Endodermal cell (in vitro differentiated cells): ENCODE results near the gene OR6C68. TPM values are rescaled to one million over a fixed set of nuclear protein-coding genes. Genes with fewer than 3 reads are reported as not detected.
A peak's percentile ranks its signal among the peaks of the same experiment; 100 is the strongest.
"Not testable (repeated sequence)": the region's sequence is repeated elsewhere in the genome, so short reads cannot be mapped to it uniquely, and the experiment has no call there.

Experiments used
- DNase-seq: peaks from one replicate; pipeline ENCODE4 v3.0.0-alpha.2; 2017
- H3K27ac ChIP-seq: 2 replicates; pipeline ENCODE4 v1.5.1; 2013; ENCODE audit warnings: mild to moderate bottlenecking, low read depth, low read length, moderate library complexity
- H3K27me3 ChIP-seq: 2 replicates; pipeline ENCODE4 v1.6.1; 2013; ENCODE audit warnings: mild to moderate bottlenecking, low read length, moderate library complexity; ENCODE audit not compliant: insufficient read depth, control insufficient read depth, poor library complexity, severe bottlenecking
- H3K36me3 ChIP-seq: 2 replicates; pipeline ENCODE4 v1.7.0; 2013; ENCODE audit warnings: mild to moderate bottlenecking, low read length, moderate library complexity; ENCODE audit not compliant: control insufficient read depth, insufficient read depth
- H3K4me1 ChIP-seq: one replicate; pipeline ENCODE4 v1.7.0; 2013; ENCODE audit warnings: low read length; ENCODE audit not compliant: control insufficient read depth, insufficient read depth
- H3K4me3 ChIP-seq: 2 replicates; pipeline ENCODE4 v1.5.1; 2013; ENCODE audit warnings: mild to moderate bottlenecking, low read length, moderate library complexity
- H3K9ac ChIP-seq: 2 replicates; pipeline ENCODE4 v1.6.1; 2013; ENCODE audit warnings: mild to moderate bottlenecking, low read length, moderate library complexity; ENCODE audit not compliant: poor library complexity, severe bottlenecking; ENCODE audit errors: extremely low read depth
- H3K9me3 ChIP-seq: 2 replicates; pipeline ENCODE4 v1.6.1; 2013; ENCODE audit warnings: mild to moderate bottlenecking, low read length, moderate library complexity; ENCODE audit not compliant: control insufficient read depth
- H3K27ac Mint-ChIP-seq: 2 replicates; pipeline ENCODE4 v1.8.0; 2020; ENCODE audit warnings: mixed read lengths
- H3K27me3 Mint-ChIP-seq: 2 replicates; pipeline ENCODE4 v1.8.0; 2021; ENCODE audit warnings: mild to moderate bottlenecking, mixed read lengths; ENCODE audit not compliant: insufficient read depth
- H3K36me3 Mint-ChIP-seq: 2 replicates; pipeline ENCODE4 v1.8.0; 2020; ENCODE audit warnings: low read depth, mixed read lengths
- H3K4me1 Mint-ChIP-seq: 2 replicates; pipeline ENCODE4 v1.8.0; 2020; ENCODE audit warnings: mixed read lengths
- H3K4me3 Mint-ChIP-seq: 2 replicates; pipeline ENCODE4 v1.8.0; 2020; ENCODE audit warnings: mild to moderate bottlenecking, moderate library complexity, mixed read lengths
- H3K9me3 Mint-ChIP-seq: 2 replicates; pipeline ENCODE4 v1.8.0; 2020; ENCODE audit warnings: mild to moderate bottlenecking, mixed read lengths
- CTCF ChIP-seq: fragments of 200-600 bp; sonication (generic); conservative IDR thresholded peaks from 2 replicates; pipeline ENCODE4 v1.5.0; 2021; ENCODE audit warnings: antibody characterized with exemption, mild to moderate bottlenecking
- WGBS, 2 experiments: methylation state at CpG; one replicate each; pipeline versions ENCODE4 v1.1.5 to v1.1.7; 2013; ENCODE audit warnings: missing lambda C conversion rate in 2 of 2, mixed read lengths in 1 of 2; ENCODE audit not compliant: insufficient coverage in 1 of 2, insufficient read length in 1 of 2; 5-methylcytosine and 5-hydroxymethylcytosine counted together
- total RNA-seq, 2 donors: library from RNA; stranded (reverse); fragmentation: NEBNext Ultra II Directional in 1 of 2; extraction: Animal tissue kit (Norgen Biotek cat#: 25700) in 1 of 2; gene quantifications; 2 replicates in 1 of 2; 3 replicates in 1 of 2; pipeline ENCODE4 v1.2.1, GENCODE V29; 2021

Gene OR6C68
- total RNA-seq, 2 donors from 2014 or later = not detected

GRCh38 chr12:55446326-55446725 lies 45.9 kb upstream of the OR6C68 start:
- Histone ChIP-seq H3K9ac (no peak overlapping the region), H3K27ac (no peak overlapping the region), H3K27me3 (no peaks in the 10 kb centered on the region), H3K36me3 (no peaks in the 10 kb centered on the region), H3K4me3 (no peak overlapping the region), H3K4me1 (no peaks in the 10 kb centered on the region), H3K9me3 (peaks cover 13% of the 10 kb centered on the region)
- WGBS, 2 experiments = 70 to 97% methylated on average over 4 to 5 of the region's 5 CpGs
- H3K27ac Mint-ChIP-seq = no peak overlapping the region
- H3K4me1 Mint-ChIP-seq = no peaks in the 10 kb centered on the region
- H3K9me3 Mint-ChIP-seq = peaks cover 13% of the 10 kb centered on the region
- peak; percentile 41 for TF ChIP-seq CTCF
- no peak for DNase-seq
- no peaks in the 10 kb centered on the region for H3K36me3 Mint-ChIP-seq
- H3K27me3 Mint-ChIP-seq = no peaks in the 10 kb centered on the region
- H3K4me3 Mint-ChIP-seq = no peak overlapping the region

DNA sequence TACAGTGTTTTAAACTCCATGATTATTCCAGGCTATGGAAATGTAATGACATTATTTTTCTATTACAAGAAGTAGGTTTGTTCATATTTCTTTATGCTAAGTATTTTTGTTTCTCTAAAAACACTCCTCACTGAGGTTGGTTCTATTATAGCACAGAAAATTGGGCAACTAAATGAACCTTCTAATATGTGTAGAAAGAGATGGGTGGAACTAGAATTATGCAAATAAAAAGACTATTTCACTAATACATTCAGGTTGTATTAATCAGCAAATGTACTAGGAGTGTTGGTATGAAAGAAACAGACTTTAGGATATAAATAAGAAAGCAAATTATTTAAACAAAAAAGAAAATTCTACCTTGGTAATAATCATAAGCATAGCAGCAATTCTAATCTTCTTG lies 43.4 kb upstream of the OR6C68 start:
- no peak overlapping the region for H3K27ac Mint-ChIP-seq
- H3K27me3 Mint-ChIP-seq = no peaks in the 10 kb centered on the region
- no peak for TF ChIP-seq CTCF
- Histone ChIP-seq H3K4me3 (no peak overlapping the region), H3K9ac (no peak overlapping the region), H3K36me3 (no peaks in the 10 kb centered on the region), H3K27ac (no peak overlapping the region), H3K27me3 (no peaks in the 10 kb centered on the region), H3K4me1 (no peaks in the 10 kb centered on the region), H3K9me3 (no peaks in the 10 kb centered on the region)
- no peaks in the 10 kb centered on the region for H3K36me3 Mint-ChIP-seq
- no peak for DNase-seq
- no peaks in the 10 kb centered on the region for H3K9me3 Mint-ChIP-seq
- no peak overlapping the region for H3K4me3 Mint-ChIP-seq
- H3K4me1 Mint-ChIP-seq = no peaks in the 10 kb centered on the region

GRCh38 chr12:55464926-55465325 lies 27.3 kb upstream of the OR6C68 start:
- H3K27me3 ChIP-seq, H3K9ac ChIP-seq, H3K27me3 Mint-ChIP-seq, H3K36me3 ChIP-seq, H3K36me3 Mint-ChIP-seq, H3K9me3 ChIP-seq, H3K4me3 Mint-ChIP-seq, H3K4me1 ChIP-seq, H3K27ac ChIP-seq, DNase-seq, H3K4me3 ChIP-seq, H3K27ac Mint-ChIP-seq, H3K4me1 Mint-ChIP-seq: not testable (repeated sequence)
- 100% methylated on average over 1 of the region's 1 CpG for WGBS, 2 experiments
- H3K9me3 Mint-ChIP-seq = peaks cover 11% of the 10 kb centered on the region

- no peak for TF ChIP-seq CTCF
- H3K27me3 ChIP-seq = no peaks in the 10 kb centered on the region
- no peak overlapping the region for H3K27ac ChIP-seq
- H3K9ac ChIP-seq = no peak overlapping the region
- Mint-ChIP-seq H3K4me3 (no peak overlapping the region), H3K4me1 (peaks cover 12% of the 10 kb centered on the region), H3K36me3 (no peaks in the 10 kb centered on the region), H3K27me3 (no peaks in the 10 kb centered on the region), H3K9me3 (peaks cover 11% of the 10 kb centered on the region), H3K27ac (no peak overlapping the region)
- no peaks in the 10 kb centered on the region for H3K9me3 ChIP-seq
- H3K4me3 ChIP-seq = no peak overlapping the region
- H3K36me3 ChIP-seq = no peaks in the 10 kb centered on the region
- 94% methylated on average over 2 of the region's 2 CpGs; no CpG with 5 or more reads in 1 of the 2 experiments for WGBS, 2 experiments
- DNase-seq = no peak
- H3K4me1 ChIP-seq = no peaks in the 10 kb centered on the region
Observed at GRCh38 chr12:55467836-55468235, 24.3 kb upstream of the OR6C68 start.
